Osteocyte (in vitro differentiated cells): ENCODE results near the gene BLCAP. TPM values are rescaled to one million over a fixed set of nuclear protein-coding genes. Genes with fewer than 3 reads are reported as not detected.
A peak's percentile ranks its signal among the peaks of the same experiment; 100 is the strongest.

Source experiments
- DNase-seq: peaks from one replicate; pipeline ENCODE4 v3.0.0; 2021; ENCODE audit warnings: mixed read lengths; ENCODE audit not compliant: unreplicated experiment; ENCODE audit errors: extremely low spot score
- H3K27ac Mint-ChIP-seq: one replicate; pipeline ENCODE4 v1.8.0; 2021; ENCODE audit warnings: mild to moderate bottlenecking, mixed read lengths; ENCODE audit not compliant: unreplicated experiment
- H3K27me3 Mint-ChIP-seq: one replicate; pipeline ENCODE4 v1.8.0; 2021; ENCODE audit warnings: mixed read lengths; ENCODE audit not compliant: unreplicated experiment
- H3K36me3 Mint-ChIP-seq: one replicate; pipeline ENCODE4 v1.8.0; 2021; ENCODE audit warnings: mixed read lengths; ENCODE audit not compliant: unreplicated experiment
- H3K4me1 Mint-ChIP-seq: one replicate; pipeline ENCODE4 v1.8.0; 2021; ENCODE audit warnings: mixed read lengths; ENCODE audit not compliant: unreplicated experiment
- H3K4me3 Mint-ChIP-seq: one replicate; pipeline ENCODE4 v1.8.0; 2021; ENCODE audit warnings: mild to moderate bottlenecking, moderate library complexity, mixed read lengths; ENCODE audit not compliant: unreplicated experiment
- H3K9me3 Mint-ChIP-seq: one replicate; pipeline ENCODE4 v1.8.0; 2021; ENCODE audit warnings: mixed read lengths; ENCODE audit not compliant: unreplicated experiment
- total RNA-seq: library from RNA; stranded (reverse); gene quantifications from 2 replicates; pipeline ENCODE4 v1.2.1, GENCODE V29; 2021
- TF ChIP-seq, protein P1 (sequence below): fragments of 200-600 bp; sonication (generic); IDR thresholded peaks from 2 replicates; pipeline ENCODE4 v1.5.0; 2021; ENCODE audit warnings: antibody characterized with exemption, mild to moderate bottlenecking, moderate library complexity

BLCAP gene
- total RNA-seq, 1 donor from 2014 or later: 74.5 TPM

DNA sequence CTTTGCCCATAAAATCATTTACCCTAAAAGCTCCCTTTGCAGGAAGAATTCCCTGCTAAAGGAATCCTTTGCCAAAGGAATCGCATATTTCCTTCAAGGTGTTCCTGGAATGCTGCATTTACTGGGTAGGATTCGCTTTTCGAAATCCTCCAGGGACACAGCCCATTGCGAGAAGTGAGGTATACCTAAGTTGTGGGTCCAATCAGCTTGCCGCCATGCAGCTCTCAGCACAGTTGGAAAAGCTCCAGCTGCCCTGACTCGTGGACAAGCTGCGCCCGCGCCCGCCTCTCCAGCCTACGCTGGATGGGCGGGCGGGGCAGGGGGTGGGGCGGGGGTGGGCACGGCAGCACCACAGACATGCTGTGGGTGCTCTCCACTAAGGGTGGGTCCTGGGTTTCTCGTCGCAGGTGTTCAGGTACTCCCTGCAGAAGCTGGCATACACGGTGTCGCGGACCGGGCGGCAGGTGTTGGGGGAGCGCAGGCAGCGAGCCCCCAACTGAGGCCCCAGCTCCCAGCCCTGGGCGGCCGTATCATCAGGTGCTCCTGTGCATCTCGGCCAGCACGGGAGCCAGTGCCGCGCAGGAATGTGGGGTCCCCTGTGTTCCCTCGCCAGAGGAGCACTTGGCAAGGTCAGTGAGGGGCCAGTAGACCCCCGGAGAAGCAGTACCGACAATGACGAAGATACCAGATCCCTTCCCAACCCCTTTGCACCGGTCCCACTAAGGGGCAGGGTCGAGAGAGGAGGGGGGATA is 5.2 kb downstream of the BLCAP start:
- peaks cover 80% of the 10 kb centered on the region for H3K4me1 Mint-ChIP-seq
- H3K36me3 Mint-ChIP-seq: peaks cover 13% of the 10 kb centered on the region
- H3K4me3 Mint-ChIP-seq: no peak overlapping the region
- H3K27ac Mint-ChIP-seq: no peak overlapping the region
- no peaks in the 10 kb centered on the region for H3K9me3 Mint-ChIP-seq
- no peaks in the 10 kb centered on the region for H3K27me3 Mint-ChIP-seq
- no peak for DNase-seq
- TF ChIP-seq, protein P1, sequence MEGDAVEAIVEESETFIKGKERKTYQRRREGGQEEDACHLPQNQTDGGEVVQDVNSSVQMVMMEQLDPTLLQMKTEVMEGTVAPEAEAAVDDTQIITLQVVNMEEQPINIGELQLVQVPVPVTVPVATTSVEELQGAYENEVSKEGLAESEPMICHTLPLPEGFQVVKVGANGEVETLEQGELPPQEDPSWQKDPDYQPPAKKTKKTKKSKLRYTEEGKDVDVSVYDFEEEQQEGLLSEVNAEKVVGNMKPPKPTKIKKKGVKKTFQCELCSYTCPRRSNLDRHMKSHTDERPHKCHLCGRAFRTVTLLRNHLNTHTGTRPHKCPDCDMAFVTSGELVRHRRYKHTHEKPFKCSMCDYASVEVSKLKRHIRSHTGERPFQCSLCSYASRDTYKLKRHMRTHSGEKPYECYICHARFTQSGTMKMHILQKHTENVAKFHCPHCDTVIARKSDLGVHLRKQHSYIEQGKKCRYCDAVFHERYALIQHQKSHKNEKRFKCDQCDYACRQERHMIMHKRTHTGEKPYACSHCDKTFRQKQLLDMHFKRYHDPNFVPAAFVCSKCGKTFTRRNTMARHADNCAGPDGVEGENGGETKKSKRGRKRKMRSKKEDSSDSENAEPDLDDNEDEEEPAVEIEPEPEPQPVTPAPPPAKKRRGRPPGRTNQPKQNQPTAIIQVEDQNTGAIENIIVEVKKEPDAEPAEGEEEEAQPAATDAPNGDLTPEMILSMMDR: no peak

DNA sequence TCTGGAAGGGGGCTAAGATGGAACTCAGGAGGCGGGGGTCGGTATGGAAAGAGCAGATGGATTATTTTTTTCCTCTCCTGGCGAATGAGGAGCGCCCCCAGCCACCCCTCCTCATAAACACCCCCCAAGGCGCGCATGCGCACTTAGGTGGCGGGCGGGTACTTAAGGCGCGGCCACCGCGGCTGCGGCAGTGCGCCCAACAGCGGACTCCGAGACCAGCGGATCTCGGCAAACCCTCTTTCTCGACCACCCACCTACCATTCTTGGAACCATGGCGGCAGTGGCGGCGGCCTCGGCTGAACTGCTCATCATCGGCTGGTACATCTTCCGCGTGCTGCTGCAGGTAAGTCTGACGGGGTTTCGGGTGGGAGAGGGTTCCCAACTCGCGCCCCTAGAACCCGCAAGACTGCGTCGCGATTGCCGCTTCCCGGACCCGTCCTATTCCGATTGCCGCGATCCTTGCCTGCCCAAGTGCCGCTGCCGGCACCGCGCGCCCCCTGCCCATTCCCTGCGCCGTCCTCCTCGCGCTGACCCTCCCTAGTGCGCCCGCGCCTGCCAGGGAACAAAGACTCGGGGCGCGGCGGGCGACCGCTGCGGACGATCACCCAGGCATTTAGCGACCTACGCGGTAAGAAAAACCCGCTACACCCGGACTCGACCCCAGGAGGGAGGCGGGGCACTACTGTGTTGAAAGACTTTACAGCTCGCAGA is 6.5 kb downstream of the BLCAP start, which contains the start of gene NNAT:
Gene NNAT (plus strand): TSS at position 190 of the 711 bp plus-strand sequence. CDS start 82 bp downstream, at position 272.
- TF ChIP-seq, protein P1: no peak
- DNase-seq: no peak
- no peaks in the 10 kb centered on the region for H3K9me3 Mint-ChIP-seq
- no peaks in the 10 kb centered on the region for H3K27me3 Mint-ChIP-seq
- peaks cover 87% of the 10 kb centered on the region for H3K4me1 Mint-ChIP-seq
- H3K36me3 Mint-ChIP-seq: peaks cover 20% of the 10 kb centered on the region
- H3K4me3 Mint-ChIP-seq: peak within 1 kb of the TSS; percentile 80
- H3K27ac Mint-ChIP-seq: no peak within 1 kb of the TSS

DNA sequence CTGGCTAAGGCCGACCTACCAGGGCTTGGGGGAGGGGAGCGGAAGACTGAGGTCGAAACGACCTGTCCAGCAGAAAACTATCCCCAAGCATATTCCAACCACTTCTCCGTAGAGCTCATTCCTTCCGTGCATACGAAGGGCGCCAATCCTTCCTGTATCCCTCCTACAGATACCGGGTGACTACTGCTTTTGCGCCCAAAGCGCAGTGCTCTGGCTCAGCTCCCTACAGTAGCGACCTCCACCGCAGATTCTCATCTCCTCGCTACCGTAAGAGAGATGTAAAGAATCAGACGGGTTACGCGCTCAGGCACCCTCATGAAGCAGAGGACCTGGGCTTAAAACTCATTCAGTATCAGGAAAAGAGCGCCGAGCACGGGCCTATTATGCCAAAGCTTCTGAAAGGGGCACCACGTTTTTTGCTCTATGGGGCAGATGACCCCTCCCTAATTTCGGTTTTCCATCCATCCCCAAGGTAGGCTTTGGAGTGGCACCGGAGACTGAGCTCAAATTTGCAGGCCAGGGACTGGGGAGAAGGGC is 7.2 kb downstream of the BLCAP start:
- no peak for DNase-seq
- Mint-ChIP-seq H3K4me3 (peak overlapping the region; percentile 80), H3K27ac (no peak overlapping the region), H3K36me3 (peaks cover 20% of the 10 kb centered on the region), H3K9me3 (no peaks in the 10 kb centered on the region), H3K4me1 (peaks cover 80% of the 10 kb centered on the region), H3K27me3 (no peaks in the 10 kb centered on the region)
- TF ChIP-seq, protein P1: no peak

DNA sequence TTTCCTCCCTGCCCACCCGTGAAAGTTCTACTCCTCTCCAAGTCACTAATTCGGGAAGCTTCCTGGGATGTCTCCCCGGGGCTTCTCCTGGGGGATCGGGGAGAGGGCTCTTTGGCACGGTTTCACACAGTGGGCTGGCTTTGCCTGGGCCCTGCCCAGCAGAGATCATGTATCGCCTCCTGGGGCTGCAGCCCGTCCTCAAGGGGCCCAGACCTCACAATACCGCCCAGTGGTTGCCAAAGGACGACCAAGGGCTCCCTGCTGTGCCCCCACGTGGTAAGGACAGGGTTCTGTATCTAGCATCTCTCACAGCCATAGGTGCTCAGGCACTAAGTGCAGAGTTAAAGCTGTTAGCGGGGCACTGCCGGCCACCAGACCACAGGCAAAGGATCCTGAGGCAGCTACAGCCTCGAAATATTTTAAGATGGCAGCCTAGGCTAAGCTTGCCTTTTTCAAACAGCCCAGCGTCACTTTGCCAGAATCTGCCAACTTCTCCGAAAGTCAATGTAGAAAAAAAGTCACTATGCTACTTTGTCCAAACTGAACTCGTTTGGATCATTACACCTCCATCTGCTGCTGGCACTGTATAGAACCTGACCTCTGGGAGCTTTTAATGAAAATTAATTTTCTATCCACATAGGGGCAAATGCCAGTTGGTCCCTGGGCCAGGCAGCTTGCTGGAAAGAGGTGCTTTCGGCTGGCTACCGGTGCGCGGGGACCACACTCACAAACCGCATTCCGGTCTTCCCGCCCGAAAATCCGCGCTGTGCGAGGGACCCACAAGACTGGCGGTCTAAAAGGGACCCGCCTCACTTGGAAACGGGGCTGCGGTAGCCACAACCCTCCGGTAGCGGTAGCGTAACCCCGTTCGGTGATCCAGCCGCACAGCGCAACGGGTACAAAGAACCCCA is 7.9 kb downstream of the BLCAP start:
- TF ChIP-seq, protein P1: no peak
- Mint-ChIP-seq H3K27ac (peak overlapping the region; percentile 90), H3K36me3 (peaks cover 25% of the 10 kb centered on the region), H3K27me3 (no peaks in the 10 kb centered on the region), H3K4me3 (no peak overlapping the region), H3K9me3 (no peaks in the 10 kb centered on the region), H3K4me1 (peaks cover 73% of the 10 kb centered on the region)
- DNase-seq: no peak
